Mesenchymal stem cell (in vitro differentiated cells and primary cell): ENCODE measurements around the gene ADA.
A peak's percentile ranks its signal among the peaks of the same experiment; 100 is the strongest.
"Not testable (repeated sequence)": the region's sequence is repeated elsewhere in the genome, so short reads cannot be mapped to it uniquely, and the experiment has no call there.

Source experiments
- DNase-seq: peaks from one replicate; pipeline ENCODE4 v3.0.0-alpha.2; 2013
- H2AFZ ChIP-seq: one replicate; pipeline ENCODE4 v1.6.1; 2013; ENCODE audit warnings: low read depth, mild to moderate bottlenecking, control low read depth, inconsistent platforms, low read length, moderate library complexity
- H2AK5ac ChIP-seq: 2 replicates; pipeline ENCODE4 v1.6.1; 2013; ENCODE audit warnings: low read length, moderate library complexity, mild to moderate bottlenecking, inconsistent platforms; ENCODE audit not compliant: severe bottlenecking
- H2BK120ac ChIP-seq: one replicate; pipeline ENCODE4 v1.6.1; 2013; ENCODE audit warnings: low read depth, mild to moderate bottlenecking, inconsistent platforms, low read length, moderate library complexity
- H2BK12ac ChIP-seq, 2 experiments: one replicate each; pipeline ENCODE4 v1.6.1; 2013; ENCODE audit warnings: inconsistent platforms in 2 of 2, low read length in 2 of 2, mild to moderate bottlenecking in 2 of 2, moderate library complexity in 2 of 2, control low read depth in 1 of 2
- H2BK15ac ChIP-seq: one replicate; pipeline ENCODE4 v1.6.1; 2013; ENCODE audit warnings: mild to moderate bottlenecking, low read depth, inconsistent platforms; ENCODE audit not compliant: poor library complexity, severe bottlenecking
- H2BK5ac ChIP-seq: 2 replicates; pipeline ENCODE4 v1.6.1; 2013; ENCODE audit warnings: low read depth, mild to moderate bottlenecking, low read length, control low read depth, inconsistent platforms; ENCODE audit not compliant: poor library complexity, severe bottlenecking
- H3K14ac ChIP-seq, 2 experiments: one replicate each; pipeline ENCODE4 v1.6.1; 2013; ENCODE audit warnings: inconsistent platforms in 2 of 2, low read length in 2 of 2, control low read depth in 1 of 2, mild to moderate bottlenecking in 1 of 2, moderate library complexity in 1 of 2
- H3K18ac ChIP-seq, 2 experiments: one replicate each; pipeline ENCODE4 v1.6.1; 2013; ENCODE audit warnings: inconsistent platforms in 2 of 2, low read length in 2 of 2, control low read depth in 1 of 2, low read depth in 1 of 2, mild to moderate bottlenecking in 1 of 2
- H3K23ac ChIP-seq, 2 experiments: one replicate each; pipeline ENCODE4 v1.6.1; 2013; ENCODE audit warnings: inconsistent platforms in 2 of 2, low read length in 2 of 2, mild to moderate bottlenecking in 2 of 2, moderate library complexity in 2 of 2, control low read depth in 1 of 2
- H3K27ac ChIP-seq: 2 replicates; pipeline ENCODE4 v1.5.1; 2013; ENCODE audit warnings: mild to moderate bottlenecking, moderate library complexity, low read length, control low read depth, inconsistent platforms; ENCODE audit not compliant: poor library complexity, severe bottlenecking
- H3K27me3 ChIP-seq, 2 experiments: 2 replicates each; pipeline versions ENCODE4 v1.6.1 to v1.7.0; 2013; ENCODE audit warnings: low read length in 2 of 2, mild to moderate bottlenecking in 2 of 2, moderate library complexity in 2 of 2, control low read depth in 1 of 2, inconsistent platforms in 1 of 2; ENCODE audit not compliant: control insufficient read depth in 1 of 2, insufficient read depth in 1 of 2
- H3K36me3 ChIP-seq, 2 experiments: 2 replicates each; pipeline versions ENCODE4 v1.6.1 to v1.7.0; 2013; ENCODE audit warnings: low read length in 2 of 2, control low read depth in 1 of 2, inconsistent platforms in 1 of 2, low read depth in 1 of 2, mild to moderate bottlenecking in 1 of 2; ENCODE audit not compliant: insufficient read depth in 2 of 2, control insufficient read depth in 1 of 2
- H3K4ac ChIP-seq, 2 experiments: one replicate each; pipeline ENCODE4 v1.6.1; 2013; ENCODE audit warnings: inconsistent platforms in 2 of 2, low read length in 2 of 2, mild to moderate bottlenecking in 2 of 2, moderate library complexity in 2 of 2, control low read depth in 1 of 2, low read depth in 1 of 2
- H3K4me1 ChIP-seq: 2 replicates; pipeline ENCODE4 v1.6.1; 2013; ENCODE audit warnings: low read depth, low read length, control low read depth; ENCODE audit not compliant: control insufficient read depth, insufficient read depth
- H3K4me2 ChIP-seq: 2 replicates; pipeline ENCODE4 v1.6.1; 2013; ENCODE audit warnings: low read length, mild to moderate bottlenecking, inconsistent platforms; ENCODE audit not compliant: poor library complexity, severe bottlenecking
- H3K4me3 ChIP-seq, 2 experiments: 2 replicates each; pipeline versions ENCODE4 v1.5.1 to v1.7.0; 2013; ENCODE audit warnings: low read length in 2 of 2, mild to moderate bottlenecking in 2 of 2, control low read depth in 1 of 2, low read depth in 1 of 2; ENCODE audit not compliant: insufficient read depth in 1 of 2
- H3K79me1 ChIP-seq: replicated peaks from 2 replicates; pipeline ENCODE4 v1.6.1; 2013; ENCODE audit warnings: mild to moderate bottlenecking, control low read depth, low read length, inconsistent platforms; ENCODE audit not compliant: poor library complexity, severe bottlenecking
- H3K9ac ChIP-seq: 2 replicates; pipeline ENCODE4 v1.7.0; 2013; ENCODE audit warnings: mild to moderate bottlenecking, low read length, moderate library complexity
- H3K9me3 ChIP-seq: 2 replicates; pipeline ENCODE4 v1.7.0; 2013; ENCODE audit warnings: mild to moderate bottlenecking, low read length; ENCODE audit not compliant: control insufficient read depth
- H4K8ac ChIP-seq: one replicate; pipeline ENCODE4 v1.6.1; 2013; ENCODE audit warnings: inconsistent platforms, mild to moderate bottlenecking, low read length, moderate library complexity
- H4K91ac ChIP-seq: one replicate; pipeline ENCODE4 v1.6.1; 2013; ENCODE audit warnings: mild to moderate bottlenecking, low read length, inconsistent platforms
- WGBS: methylation state at CpG from one replicate; pipeline ENCODE4 v1.1.7; 2013; ENCODE audit warnings: mixed read lengths; 5-methylcytosine and 5-hydroxymethylcytosine counted together

Gene ADA

GRCh38 chr20:44589537-44589936 lies 62.0 kb downstream of the ADA start:
- no peak overlapping the region for H4K8ac ChIP-seq
- no peak overlapping the region for H3K4me2 ChIP-seq
- no peak overlapping the region for H2AK5ac ChIP-seq
- H3K23ac ChIP-seq: no peak overlapping the region
- H3K27ac ChIP-seq: peak overlapping the region; percentile 39
- no peak overlapping the region for H3K18ac ChIP-seq
- no peak overlapping the region for H2BK15ac ChIP-seq
- no peak overlapping the region for H3K4ac ChIP-seq
- peaks cover 14 to 79% of the 10 kb centered on the region in 2 experiments for H3K36me3 ChIP-seq
- H2BK120ac ChIP-seq: no peak overlapping the region
- peaks cover 10% of the 10 kb centered on the region for H3K79me1 ChIP-seq
- no peak overlapping the region for H2AFZ ChIP-seq
- H3K14ac ChIP-seq: no peak overlapping the region
- WGBS: 74% methylated on average over 2 of the region's 4 CpGs
- H3K4me1 ChIP-seq: peaks cover 5% of the 10 kb centered on the region
- H2BK12ac ChIP-seq: no peak overlapping the region
- no peak for DNase-seq
- no peak overlapping the region for H4K91ac ChIP-seq
- no peaks in the 10 kb centered on the region for H3K27me3 ChIP-seq
- no peaks in the 10 kb centered on the region for H3K9me3 ChIP-seq
- no peak overlapping the region for H3K9ac ChIP-seq
- H3K4me3 ChIP-seq: no peak overlapping the region
- no peak overlapping the region for H2BK5ac ChIP-seq

- 98% methylated on average over 9 of the region's 9 CpGs for whole genome bisulfite sequencing
Observed at GRCh38 chr20:44588321-44588720, 63.2 kb downstream of the ADA start.

GRCh38 chr20:44587035-44587980 lies 64.2 kb downstream of the ADA start:
- Histone ChIP-seq H2AFZ (no peak overlapping the region), H3K4ac (no peak overlapping the region), H3K27me3 (no peaks in the 10 kb centered on the region), H2AK5ac (no peak overlapping the region), H2BK120ac (no peak overlapping the region), H3K18ac (no peak overlapping the region), H3K27ac (no peak overlapping the region), H3K9me3 (no peaks in the 10 kb centered on the region), H3K14ac (no peak overlapping the region), H3K79me1 (peaks cover 12% of the 10 kb centered on the region), H2BK12ac (no peak overlapping the region), H3K36me3 (peaks cover 12 to 57% of the 10 kb centered on the region in 2 experiments), H3K23ac (no peak overlapping the region), H2BK15ac (no peak overlapping the region), H3K4me1 (peaks cover 10% of the 10 kb centered on the region), H3K9ac (no peak overlapping the region), H4K91ac (no peak overlapping the region), H4K8ac (no peak overlapping the region), H2BK5ac (no peak overlapping the region), H3K4me2 (no peak overlapping the region), H3K4me3 (peak overlapping the region in 1 of 2 experiments; percentile 88)
- WGBS: 91% methylated on average over 10 of the region's 10 CpGs
- peak; percentile 15 for DNase-seq

More at GRCh38 chr20:44588321-44588720, 63.2 kb downstream of the ADA start:
- H2AFZ ChIP-seq, H2BK5ac ChIP-seq, H3K14ac ChIP-seq, H3K18ac ChIP-seq, H4K91ac ChIP-seq, H3K4me2 ChIP-seq, H4K8ac ChIP-seq, H2BK120ac ChIP-seq, H3K4me1 ChIP-seq, H3K23ac ChIP-seq, DNase-seq, H3K9me3 ChIP-seq, H3K9ac ChIP-seq, H3K27me3 ChIP-seq, H3K27ac ChIP-seq, H3K4me3 ChIP-seq, H2AK5ac ChIP-seq, H3K4ac ChIP-seq, H2BK15ac ChIP-seq: not testable (repeated sequence)
- H3K36me3 ChIP-seq: peaks cover 14 to 67% of the 10 kb centered on the region in 2 experiments
- H2BK12ac ChIP-seq: peak overlapping the region in 1 of 2 experiments; percentile 13
- peaks cover 10% of the 10 kb centered on the region for H3K79me1 ChIP-seq

- no peak overlapping the region for H3K4me2 ChIP-seq
- peaks cover 6 to 48% of the 10 kb centered on the region in 2 experiments for H3K36me3 ChIP-seq
- H2AK5ac ChIP-seq: no peak overlapping the region
- H2BK15ac ChIP-seq: no peak overlapping the region
- peaks cover 13% of the 10 kb centered on the region for H3K79me1 ChIP-seq
- H3K9me3 ChIP-seq: no peaks in the 10 kb centered on the region
- peak overlapping the region in 1 of 2 experiments; percentile 12 for H2BK12ac ChIP-seq
- no peak overlapping the region for H2AFZ ChIP-seq
- H2BK5ac ChIP-seq: no peak overlapping the region
- no peak overlapping the region for H3K27ac ChIP-seq
- no peak for DNase-seq
- H4K91ac ChIP-seq: no peak overlapping the region
- H3K14ac ChIP-seq: no peak overlapping the region
- H4K8ac ChIP-seq: no peak overlapping the region
- no peak overlapping the region for H3K18ac ChIP-seq
- 95% methylated on average over 3 of the region's 3 CpGs for WGBS
- H3K23ac ChIP-seq: no peak overlapping the region
- H3K4ac ChIP-seq: no peak overlapping the region
- H3K4me1 ChIP-seq: peaks cover 13% of the 10 kb centered on the region
- no peak overlapping the region for H2BK120ac ChIP-seq
- H3K9ac ChIP-seq: no peak overlapping the region
- H3K27me3 ChIP-seq: no peaks in the 10 kb centered on the region
- H3K4me3 ChIP-seq: peak overlapping the region in 1 of 2 experiments; percentile 88
Observed at GRCh38 chr20:44586289-44586911, 65.1 kb downstream of the ADA start.
